OCI-M2 (cell line): ENCODE data around the gene CHRM1.
"Not testable (repeated sequence)": the region's sequence is repeated elsewhere in the genome, so short reads cannot be mapped to it uniquely, and the experiment has no call there.

Source experiments
- DNase-seq: peaks from one replicate; lab custom pipeline; 2025; ENCODE audit not compliant: unreplicated experiment; lab: John Stamatoyannopoulos, UW

Gene CHRM1

GRCh38 chr11:62921201-62921572 lies at the start of gene CHRM1:
Gene CHRM1 (minus strand): TSS chr11:62921363. CDS start chr11:62911100, 10,263 bp downstream.
- no peak for DNase-seq

GRCh38 chr11:62965574-62965973 lies 44.4 kb upstream of the CHRM1 start:
- no peak for DNase-seq

- no peak for DNase-seq
Measured at GRCh38 chr11:62962391-62962790, 41.2 kb upstream of the CHRM1 start.

- DNase-seq, result no peak
Measured at GRCh38 chr11:62961017-62961570, 39.9 kb upstream of the CHRM1 start.

GRCh38 chr11:62959422-62959980 lies 38.3 kb upstream of the CHRM1 start:
- DNase-seq, result no peak

- no peak for DNase-seq
Measured at GRCh38 chr11:62958547-62959421, 37.6 kb upstream of the CHRM1 start.

- no peak for DNase-seq
Measured at GRCh38 chr11:62957147-62957546, 36.0 kb upstream of the CHRM1 start.

GRCh38 chr11:62954478-62954877 lies 33.3 kb upstream of the CHRM1 start:
- no peak for DNase-seq

GRCh38 chr11:62953811-62954210 lies 32.6 kb upstream of the CHRM1 start:
- no peak for DNase-seq

GRCh38 chr11:62948765-62949320 lies 27.7 kb upstream of the CHRM1 start:
- no peak for DNase-seq

GRCh38 chr11:62945538-62945937 lies 24.4 kb upstream of the CHRM1 start:
- not testable (repeated sequence) for DNase-seq

GRCh38 chr11:62937528-62937927 lies 16.4 kb upstream of the CHRM1 start:
- DNase-seq, result not testable (repeated sequence)

GRCh38 chr11:62934496-62934785 lies 13.3 kb upstream of the CHRM1 start:
- DNase-seq, result no peak

GRCh38 chr11:62933750-62934495 lies 12.8 kb upstream of the CHRM1 start:
- no peak for DNase-seq

GRCh38 chr11:62933285-62933684 lies 12.1 kb upstream of the CHRM1 start:
- no peak for DNase-seq

GRCh38 chr11:62931499-62932278 lies 10.5 kb upstream of the CHRM1 start:
- DNase-seq, result no peak

- DNase-seq, result no peak
Measured at GRCh38 chr11:62930666-62931065, 9.5 kb upstream of the CHRM1 start.

- DNase-seq, result no peak
Measured at GRCh38 chr11:62930157-62930556, 9.0 kb upstream of the CHRM1 start.

GRCh38 chr11:62928011-62928410 lies 6.8 kb upstream of the CHRM1 start:
- no peak for DNase-seq

GRCh38 chr11:62926680-62927455 lies 5.7 kb upstream of the CHRM1 start:
- DNase-seq, result no peak
